Panc1 (cell line): ENCODE results near the gene TCP10L. TPM values are rescaled to one million over a fixed set of nuclear protein-coding genes. Genes with fewer than 3 reads are reported as not detected.

Experiments used
- ATAC-seq: fragments of 200-7000 bp; cut with Tn5 transposase; 2 replicates; pipeline ENCODE4 v1.9.1; 2020; ENCODE audit warnings: mild to moderate bottlenecking, moderate library complexity
- BruUV-seq: library from RNA; stranded (reverse); fragments of 400-500 nt; replicated peaks from 2 replicates; lab custom pipeline; 2021; lab: Mats Ljungman, UMichigan
- CTCF ChIA-PET: fragments of 300-600 bp; sonication (Branson Sonifier 250); formaldehyde crosslinking; loops from one replicate; lab custom pipeline; 2022; ENCODE audit warnings: antibody characterized with exemption; lab: Charles Lee
- POLR2A ChIA-PET: fragments of 300-600 bp; sonication (Branson Sonifier 250); formaldehyde crosslinking; loops from one replicate; lab custom pipeline; 2022; ENCODE audit warnings: antibody characterized with exemption; lab: Charles Lee
- DNase-seq: peaks from one replicate; pipeline ENCODE4 v3.0.0-alpha.2; 2010; ENCODE audit warnings: low read depth, low spot score
- H3K27ac ChIP-seq: 2 replicates; pipeline ENCODE4 v1.5.1; 2011; ENCODE audit warnings: mild to moderate bottlenecking, low read length, inconsistent platforms
- H3K27me3 ChIP-seq: fragments of 200-500 bp; sonication (Bioruptor generic); 2 replicates; pipeline ENCODE4 v1.6.0; 2014; ENCODE audit warnings: low read length, inconsistent platforms; ENCODE audit not compliant: control insufficient read depth, insufficient read depth
- H3K36me3 ChIP-seq: fragments of 200-500 bp; sonication (Bioruptor generic); 2 replicates; pipeline ENCODE4 v1.5.1; 2014; ENCODE audit warnings: inconsistent platforms, mild to moderate bottlenecking, low read length, moderate library complexity; ENCODE audit not compliant: control insufficient read depth, insufficient read depth
- H3K4me1 ChIP-seq: 2 replicates; pipeline ENCODE4 v1.5.1; 2011; ENCODE audit warnings: inconsistent platforms, mild to moderate bottlenecking, low read length, moderate library complexity; ENCODE audit not compliant: control insufficient read depth, insufficient read depth
- H3K4me3 ChIP-seq, 2 experiments: 2 replicates each; pipeline ENCODE4 v1.5.1; 2011 to 2012; ENCODE audit warnings: low read depth in 2 of 2, low read length in 2 of 2, mild to moderate bottlenecking in 2 of 2, inconsistent platforms in 1 of 2, moderate library complexity in 1 of 2
- H3K9me3 ChIP-seq: fragments of 200-500 bp; sonication (Bioruptor generic); 2 replicates; pipeline ENCODE4 v1.5.1; 2014; ENCODE audit warnings: low read depth, mild to moderate bottlenecking, inconsistent platforms, low read length, moderate library complexity; ENCODE audit not compliant: control insufficient read depth, insufficient read depth
- POLR2AphosphoS5 ChIP-seq: IDR thresholded peaks from 2 replicates; pipeline ENCODE4 v1.6.1; 2012; ENCODE audit warnings: mild to moderate bottlenecking, low read depth, low read length, moderate library complexity
- REST ChIP-seq, 2 experiments: IDR thresholded peaks; 2 replicates each; pipeline ENCODE4 v1.6.1; 2011 to 2012; ENCODE audit warnings: low read depth in 2 of 2, control low read depth in 1 of 2, low read length in 1 of 2, mild to moderate bottlenecking in 1 of 2, moderate library complexity in 1 of 2; ENCODE audit not compliant: insufficient read depth in 1 of 2
- SIN3A ChIP-seq: IDR thresholded peaks from 2 replicates; pipeline ENCODE4 v1.6.1; 2012; ENCODE audit warnings: low read depth, mild to moderate bottlenecking, low read length, moderate library complexity, borderline replicate concordance; ENCODE audit not compliant: insufficient read depth
- TCF7L2 ChIP-seq: IDR thresholded peaks from 2 replicates; pipeline ENCODE4 v1.6.1; 2011; ENCODE audit warnings: mild to moderate bottlenecking, low read depth, low read length, inconsistent platforms
- in situ Hi-C: cut with HindIII; loops from 2 replicates; pipeline ENCODE4 v1.10.0; 2016; ENCODE audit warnings: low sequenced_read_pairs, low pct_unique_long_range_greater_than_20kb
- intact Hi-C: fragments of 100-400 bp; cut with micrococcal nuclease; formaldehyde crosslinking; loops from one replicate; pipeline ENCODE4 v1.10.0; 2022; ENCODE audit not compliant: unreplicated experiment
- total RNA-seq: library from RNA; stranded (reverse); gene quantifications from one replicate; pipeline ENCODE4 v1.2.1, GENCODE V29; 2021; ENCODE audit not compliant: unreplicated experiment
- TF ChIP-seq, protein P1 (sequence below): fragments of 450-650 bp; IDR thresholded peaks from 2 replicates; pipeline ENCODE4 v1.5.1; 2017; ENCODE audit warnings: mild to moderate bottlenecking

The TCP10L gene
- total RNA-seq, 1 experiment from 2014 or later = 0.57 TPM

GRCh38 chr21:32565856-32566465 lies 19.4 kb downstream of the TCP10L start:
- ChIA-PET CTCF (no interaction called here), POLR2A (no interaction called here)
- intact Hi-C loops = no loop called here
- BruUV-seq = no TSS peak
- no peak overlapping the region for H3K4me3 ChIP-seq
- H3K27ac ChIP-seq = no peak overlapping the region
- H3K27me3 ChIP-seq = no peaks in the 10 kb centered on the region
- no peak for ATAC-seq
- in situ Hi-C loops = no loop called here
- 0 out of 2 replicates have a peak, but pooled peaks cover 2% of the 10 kb centered on the region for H3K4me1 ChIP-seq
- no peak for DNase-seq
- no peaks in the 10 kb centered on the region for H3K9me3 ChIP-seq
- no peak for TF ChIP-seq REST (IDR thresholded peaks at IDR 0.05; ENCODE audit: insufficient read depth in 1 of 2, low read depth in 2 of 2, low read length in 1 of 2)
- no peak for TF ChIP-seq SIN3A
- no peak for TF ChIP-seq TCF7L2
- TF ChIP-seq, protein P1, sequence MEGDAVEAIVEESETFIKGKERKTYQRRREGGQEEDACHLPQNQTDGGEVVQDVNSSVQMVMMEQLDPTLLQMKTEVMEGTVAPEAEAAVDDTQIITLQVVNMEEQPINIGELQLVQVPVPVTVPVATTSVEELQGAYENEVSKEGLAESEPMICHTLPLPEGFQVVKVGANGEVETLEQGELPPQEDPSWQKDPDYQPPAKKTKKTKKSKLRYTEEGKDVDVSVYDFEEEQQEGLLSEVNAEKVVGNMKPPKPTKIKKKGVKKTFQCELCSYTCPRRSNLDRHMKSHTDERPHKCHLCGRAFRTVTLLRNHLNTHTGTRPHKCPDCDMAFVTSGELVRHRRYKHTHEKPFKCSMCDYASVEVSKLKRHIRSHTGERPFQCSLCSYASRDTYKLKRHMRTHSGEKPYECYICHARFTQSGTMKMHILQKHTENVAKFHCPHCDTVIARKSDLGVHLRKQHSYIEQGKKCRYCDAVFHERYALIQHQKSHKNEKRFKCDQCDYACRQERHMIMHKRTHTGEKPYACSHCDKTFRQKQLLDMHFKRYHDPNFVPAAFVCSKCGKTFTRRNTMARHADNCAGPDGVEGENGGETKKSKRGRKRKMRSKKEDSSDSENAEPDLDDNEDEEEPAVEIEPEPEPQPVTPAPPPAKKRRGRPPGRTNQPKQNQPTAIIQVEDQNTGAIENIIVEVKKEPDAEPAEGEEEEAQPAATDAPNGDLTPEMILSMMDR = no peak
- TF ChIP-seq POLR2AphosphoS5 = no peak
- H3K36me3 ChIP-seq = no peaks in the 10 kb centered on the region

DNA sequence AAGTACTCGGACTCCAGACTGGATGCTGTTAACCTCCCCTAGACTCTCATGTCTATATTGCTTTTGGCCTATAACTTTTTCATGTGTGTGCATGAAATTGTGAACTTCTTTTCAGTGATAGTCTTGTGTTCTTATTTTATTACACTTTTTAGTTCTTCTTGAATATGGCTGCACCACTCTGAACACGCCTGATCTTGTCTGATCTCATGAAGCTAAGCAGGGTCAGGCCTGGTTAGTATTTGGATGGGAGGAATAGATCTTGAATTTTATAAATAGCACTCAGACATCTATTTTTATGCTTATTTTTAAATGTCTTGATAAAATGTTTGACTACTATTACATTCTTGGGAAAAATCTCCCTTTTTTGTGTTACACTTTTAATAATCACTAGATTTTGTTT lies 22.4 kb downstream of the TCP10L start:
- ChIA-PET CTCF (no interaction called here), POLR2A (no interaction called here)
- no TSS peak for BruUV-seq
- in situ Hi-C loops (no loop called here), intact Hi-C loops (loop anchor here (5.0 kb wide), 1 partner anchor 151 kb away; the partner anchor contains the start of gene EVA1C)
- Histone ChIP-seq H3K27me3 (no peaks in the 10 kb centered on the region), H3K4me1 (no peaks in the 10 kb centered on the region), H3K27ac (no peak overlapping the region), H3K4me3 (no peak overlapping the region), H3K36me3 (no peaks in the 10 kb centered on the region), H3K9me3 (no peaks in the 10 kb centered on the region)
- DNase-seq (no peak), ATAC-seq (no peak)
- no peak for TF ChIP-seq TCF7L2
- TF ChIP-seq REST (IDR thresholded peaks at IDR 0.05; ENCODE audit: insufficient read depth in 1 of 2, low read depth in 2 of 2, low read length in 1 of 2) = no peak
- TF ChIP-seq SIN3A = no peak
- TF ChIP-seq, protein P1 = no peak
- no peak for TF ChIP-seq POLR2AphosphoS5
